GM12878 (cell line): ENCODE data around the gene PRKX. TPM values are rescaled to one million over a fixed set of nuclear protein-coding genes. Genes with fewer than 3 reads are reported as not detected.

Experiments used
- ATAC-seq: fragments of 200-7000 bp; cut with Tn5 transposase; 3 replicates; pipeline ENCODE4 v1.9.1; 2020; ENCODE audit warnings: mild to moderate bottlenecking, moderate library complexity
- BruUV-seq: library from RNA; stranded (reverse); fragments of 400-500 nt; replicated peaks from 2 replicates; lab custom pipeline; 2021; lab: Mats Ljungman, UMichigan
- CTCF ChIA-PET: fragments of 300-600 bp; sonication (Branson Sonifier 250); formaldehyde crosslinking; extraction: SDS; loops from one replicate; lab custom pipeline; 2021; ENCODE audit warnings: inconsistent platforms; lab: Yijun Ruan, JAX
- POLR2A ChIA-PET: fragments of 350-600 bp; formaldehyde crosslinking; extraction: SDS; loops from one replicate; lab custom pipeline; 2021; ENCODE audit warnings: inconsistent platforms; lab: Charles Lee
- RAD21 ChIA-PET: fragments of 300-600 bp; sonication (Branson Sonifier 250); formaldehyde crosslinking; loops from one replicate; lab custom pipeline; 2023; ENCODE audit warnings: antibody characterized with exemption; ENCODE audit not compliant: unreplicated experiment; lab: Charles Lee
- SMC1A ChIA-PET: fragments of 300-600 bp; sonication (Branson Sonifier 250); formaldehyde crosslinking; loops from one replicate; lab custom pipeline; 2023; ENCODE audit not compliant: unreplicated experiment, uncharacterized antibody; lab: Charles Lee
- DNase-seq: peaks from one replicate; pipeline ENCODE4 v3.0.0-alpha.2; 2011; ENCODE audit warnings: low read depth, low spot score
- FAIRE-seq: peaks from 3 replicates; lab custom pipeline; 2011; peaks lifted over from hg19 to GRCh38; lab: Jason Lieb, UNC
- H2AFZ ChIP-seq: 2 replicates; pipeline ENCODE4 v1.6.0; 2011; ENCODE audit warnings: low read depth, low read length, control low read depth; ENCODE audit not compliant: control insufficient read depth
- H3K27ac ChIP-seq: 2 replicates; pipeline ENCODE4 v1.5.1; 2011; ENCODE audit warnings: control low read depth; ENCODE audit not compliant: control insufficient read depth, insufficient read depth
- H3K27me3 ChIP-seq, 2 experiments: replicated peaks in 1 of 2; 2 replicates each; pipeline versions ENCODE4 v1.6.0 to v1.6.1; 2011; ENCODE audit warnings: low read length in 1 of 2; ENCODE audit not compliant: control insufficient read depth in 2 of 2, insufficient read depth in 2 of 2
- H3K36me3 ChIP-seq, 2 experiments: 2 replicates each; pipeline ENCODE4 v1.5.1; 2011; ENCODE audit warnings: low read length in 1 of 2; ENCODE audit not compliant: control insufficient read depth in 2 of 2, insufficient read depth in 2 of 2
- H3K4me1 ChIP-seq: 2 replicates; pipeline ENCODE4 v1.6.1; 2011; ENCODE audit warnings: mild to moderate bottlenecking, low read length, moderate library complexity, mixed read lengths; ENCODE audit not compliant: control insufficient read depth, insufficient read depth
- H3K4me2 ChIP-seq: 2 replicates; pipeline ENCODE4 v1.6.0; 2011; ENCODE audit warnings: control low read depth; ENCODE audit not compliant: control insufficient read depth, insufficient read depth
- H3K4me3 ChIP-seq: fragments of 200-600 bp; sonication (generic); 2 replicates; pipeline ENCODE4 v1.5.1; 2016
- H3K79me2 ChIP-seq: 2 replicates; pipeline ENCODE4 v1.6.0; 2011; ENCODE audit warnings: low read length; ENCODE audit not compliant: control insufficient read depth, insufficient read depth
- H3K9ac ChIP-seq: 2 replicates; pipeline ENCODE4 v1.8.0; 2011; ENCODE audit warnings: low read length, control low read depth, mixed read lengths; ENCODE audit not compliant: control insufficient read depth, insufficient read depth
- H3K9me3 ChIP-seq: replicated peaks from 3 replicates; pipeline ENCODE4 v1.5.1; 2011; ENCODE audit warnings: mild to moderate bottlenecking, low read length; ENCODE audit not compliant: control insufficient read depth, insufficient read depth
- H4K20me1 ChIP-seq: 2 replicates; pipeline ENCODE4 v1.6.0; 2011; ENCODE audit not compliant: control insufficient read depth, insufficient read depth
- CEBPZ ChIP-seq: fragments of 150-350 bp; IDR thresholded peaks from 2 replicates; pipeline ENCODE4 v1.6.1; 2016; ENCODE audit warnings: low read depth, low read length
- FOXK2 ChIP-seq: fragments of 450-650 bp; IDR thresholded peaks from 2 replicates; pipeline ENCODE4 v1.6.1; 2017; ENCODE audit warnings: mild to moderate bottlenecking, moderate library complexity
- GABPA ChIP-seq: IDR thresholded peaks from 2 replicates; pipeline ENCODE4 v1.6.1; 2014; ENCODE audit warnings: antibody characterized with exemption, low read depth, mild to moderate bottlenecking, inconsistent platforms
- HDGF ChIP-seq: fragments of 450-650 bp; IDR thresholded peaks from 2 replicates; pipeline ENCODE4 v1.6.1; 2016; ENCODE audit warnings: antibody characterized with exemption
- IRF3 ChIP-seq: fragments of 450-650 bp; IDR thresholded peaks from 2 replicates; pipeline ENCODE4 v1.6.1; 2014; ENCODE audit warnings: mild to moderate bottlenecking
- NR2C1 ChIP-seq: fragments of 450-650 bp; IDR thresholded peaks from 2 replicates; pipeline ENCODE4 v1.6.1; 2017; ENCODE audit warnings: antibody characterized with exemption, mild to moderate bottlenecking, moderate library complexity
- SIX5 ChIP-seq: IDR thresholded peaks from 2 replicates; pipeline ENCODE4 v1.6.1; 2011; ENCODE audit warnings: mild to moderate bottlenecking, low read depth, low read length, moderate library complexity; ENCODE audit not compliant: severe bottlenecking
- TCF3 ChIP-seq: IDR thresholded peaks from 2 replicates; pipeline ENCODE4 v1.6.1; 2012; ENCODE audit warnings: low read depth, mild to moderate bottlenecking, low read length, borderline replicate concordance; ENCODE audit not compliant: insufficient read depth
- ZNF622 ChIP-seq: fragments of 450-650 bp; IDR thresholded peaks from 2 replicates; pipeline ENCODE4 v1.6.1; 2017; ENCODE audit warnings: mild to moderate bottlenecking, inconsistent platforms
- WGBS: methylation state at CpG from one replicate; pipeline ENCODE4 v1.1.6; 2016; ENCODE audit warnings: low lambda C conversion rate; ENCODE audit not compliant: insufficient replicate concordance, insufficient coverage; ENCODE audit errors: missing lambda C conversion rate; 5-methylcytosine and 5-hydroxymethylcytosine counted together
- in situ Hi-C: fragments of 300-500 bp; cut with MboI; formaldehyde crosslinking; loops from 9 replicates; pipeline ENCODE4 v1.14.3; 2018; ENCODE audit warnings: mixed read lengths
- intact Hi-C: fragments of 100-400 bp; cut with micrococcal nuclease; formaldehyde crosslinking; loops from one replicate; pipeline ENCODE4 v1.14.2; 2022; ENCODE audit not compliant: unreplicated experiment
- polyA plus RNA-seq, 11 experiments: library from polyadenylated mRNA; depleted of rRNA in 4 of 11; unstranded in 6 of 11; stranded (reverse) in 5 of 11; fragments of >200 nt; fragmentation: Nextera tagmentation in 4 of 11; fragmentation: Illumina TruSeq in 1 of 11; extraction: Ambion mirVana in 4 of 11; extraction: Trizol in 1 of 11; gene quantifications; 1 replicate in 1 of 11; 2 replicates in 10 of 11; pipeline versions ENCODE4 v1.2.1 to v1.2.3, GENCODE V29; 2011 to 2016; ENCODE audit warnings: inconsistent platforms in 2 of 11, missing spikeins in 2 of 11, low read depth in 1 of 11
- total RNA-seq, 4 experiments: library from RNA; depleted of rRNA in 3 of 4; stranded (reverse); fragments of >200 nt in 3 of 4; fragmentation: Illumina TruSeq in 1 of 4; extraction: Trizol in 1 of 4; gene quantifications; 2 replicates each; pipeline versions ENCODE4 v1.2.1 to v1.2.3, GENCODE V29; 2013 to 2021
- TF ChIP-seq, protein P1 (sequence below): fragments of 450-650 bp; IDR thresholded peaks from 2 replicates; pipeline ENCODE4 v1.6.1; 2017; ENCODE audit warnings: mild to moderate bottlenecking, moderate library complexity
- TF ChIP-seq, protein P2 (sequence below): IDR thresholded peaks from 2 replicates; pipeline ENCODE4 v1.6.1; 2012; ENCODE audit warnings: low read length, inconsistent platforms

The PRKX gene
- total and polyA plus RNA-seq, 10 of the 15 experiments (the other 5 are each of a cell fraction or from before 2014, with no cell fraction given): 3.9 to 45.3 (median 23.9) TPM

GRCh38 chrX:3763111-3763510 lies 49.7 kb upstream of the PRKX start:
- ChIA-PET CTCF (no interaction called here), RAD21 (no interaction called here), SMC1A (no interaction called here), POLR2A (no interaction called here)
- Histone ChIP-seq H3K9me3 (no peaks in the 10 kb centered on the region), H3K27me3 (no peaks in the 10 kb centered on the region; a peak in 1 of 4 replicates), H3K4me3 (no peak overlapping the region), H2AFZ (no peak overlapping the region), H3K79me2 (no peaks in the 10 kb centered on the region), H3K4me2 (no peak overlapping the region), H4K20me1 (no peaks in the 10 kb centered on the region), H3K36me3 (no peaks in the 10 kb centered on the region), H3K4me1 (no peaks in the 10 kb centered on the region), H3K9ac (no peak overlapping the region), H3K27ac (no peak overlapping the region)
- intact Hi-C loops (no loop called here), in situ Hi-C loops (no loop called here)
- DNase-seq: no peak
- ATAC-seq: no peak
- TF ChIP-seq ZNF622 (no peak), GABPA (no peak), CEBPZ (no peak), HDGF (no peak), TCF3 (no peak), IRF3 (no peak), NR2C1 (no peak), FOXK2 (no peak), SIX5 (no peak)
- TF ChIP-seq, protein P1, sequence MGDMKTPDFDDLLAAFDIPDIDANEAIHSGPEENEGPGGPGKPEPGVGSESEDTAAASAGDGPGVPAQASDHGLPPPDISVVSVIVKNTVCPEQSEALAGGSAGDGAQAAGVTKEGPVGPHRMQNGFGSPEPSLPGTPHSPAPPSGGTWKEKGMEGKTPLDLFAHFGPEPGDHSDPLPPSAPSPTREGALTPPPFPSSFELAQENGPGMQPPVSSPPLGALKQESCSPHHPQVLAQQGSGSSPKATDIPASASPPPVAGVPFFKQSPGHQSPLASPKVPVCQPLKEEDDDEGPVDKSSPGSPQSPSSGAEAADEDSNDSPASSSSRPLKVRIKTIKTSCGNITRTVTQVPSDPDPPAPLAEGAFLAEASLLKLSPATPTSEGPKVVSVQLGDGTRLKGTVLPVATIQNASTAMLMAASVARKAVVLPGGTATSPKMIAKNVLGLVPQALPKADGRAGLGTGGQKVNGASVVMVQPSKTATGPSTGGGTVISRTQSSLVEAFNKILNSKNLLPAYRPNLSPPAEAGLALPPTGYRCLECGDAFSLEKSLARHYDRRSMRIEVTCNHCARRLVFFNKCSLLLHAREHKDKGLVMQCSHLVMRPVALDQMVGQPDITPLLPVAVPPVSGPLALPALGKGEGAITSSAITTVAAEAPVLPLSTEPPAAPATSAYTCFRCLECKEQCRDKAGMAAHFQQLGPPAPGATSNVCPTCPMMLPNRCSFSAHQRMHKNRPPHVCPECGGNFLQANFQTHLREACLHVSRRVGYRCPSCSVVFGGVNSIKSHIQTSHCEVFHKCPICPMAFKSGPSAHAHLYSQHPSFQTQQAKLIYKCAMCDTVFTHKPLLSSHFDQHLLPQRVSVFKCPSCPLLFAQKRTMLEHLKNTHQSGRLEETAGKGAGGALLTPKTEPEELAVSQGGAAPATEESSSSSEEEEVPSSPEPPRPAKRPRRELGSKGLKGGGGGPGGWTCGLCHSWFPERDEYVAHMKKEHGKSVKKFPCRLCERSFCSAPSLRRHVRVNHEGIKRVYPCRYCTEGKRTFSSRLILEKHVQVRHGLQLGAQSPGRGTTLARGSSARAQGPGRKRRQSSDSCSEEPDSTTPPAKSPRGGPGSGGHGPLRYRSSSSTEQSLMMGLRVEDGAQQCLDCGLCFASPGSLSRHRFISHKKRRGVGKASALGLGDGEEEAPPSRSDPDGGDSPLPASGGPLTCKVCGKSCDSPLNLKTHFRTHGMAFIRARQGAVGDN: no peak
- TF ChIP-seq, protein P2, sequence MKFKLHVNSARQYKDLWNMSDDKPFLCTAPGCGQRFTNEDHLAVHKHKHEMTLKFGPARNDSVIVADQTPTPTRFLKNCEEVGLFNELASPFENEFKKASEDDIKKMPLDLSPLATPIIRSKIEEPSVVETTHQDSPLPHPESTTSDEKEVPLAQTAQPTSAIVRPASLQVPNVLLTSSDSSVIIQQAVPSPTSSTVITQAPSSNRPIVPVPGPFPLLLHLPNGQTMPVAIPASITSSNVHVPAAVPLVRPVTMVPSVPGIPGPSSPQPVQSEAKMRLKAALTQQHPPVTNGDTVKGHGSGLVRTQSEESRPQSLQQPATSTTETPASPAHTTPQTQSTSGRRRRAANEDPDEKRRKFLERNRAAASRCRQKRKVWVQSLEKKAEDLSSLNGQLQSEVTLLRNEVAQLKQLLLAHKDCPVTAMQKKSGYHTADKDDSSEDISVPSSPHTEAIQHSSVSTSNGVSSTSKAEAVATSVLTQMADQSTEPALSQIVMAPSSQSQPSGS: no peak
- FAIRE-seq: no peak
- 19% methylated on average over 2 of the region's 2 CpGs for WGBS
- BruUV-seq: no TSS peak
